HG03135 (cell line): ENCODE measurements around the gene LHPP.
"Not testable (repeated sequence)": the region's sequence is repeated elsewhere in the genome, so short reads cannot be mapped to it uniquely, and the experiment has no call there.

Source experiments
- ATAC-seq: cut with Tn5 transposase; IDR thresholded peaks from one replicate; pipeline ENCODE4 v1.9.1; 2021; ENCODE audit warnings: mild to moderate bottlenecking, moderate library complexity; ENCODE audit not compliant: unreplicated experiment

The LHPP gene

DNA sequence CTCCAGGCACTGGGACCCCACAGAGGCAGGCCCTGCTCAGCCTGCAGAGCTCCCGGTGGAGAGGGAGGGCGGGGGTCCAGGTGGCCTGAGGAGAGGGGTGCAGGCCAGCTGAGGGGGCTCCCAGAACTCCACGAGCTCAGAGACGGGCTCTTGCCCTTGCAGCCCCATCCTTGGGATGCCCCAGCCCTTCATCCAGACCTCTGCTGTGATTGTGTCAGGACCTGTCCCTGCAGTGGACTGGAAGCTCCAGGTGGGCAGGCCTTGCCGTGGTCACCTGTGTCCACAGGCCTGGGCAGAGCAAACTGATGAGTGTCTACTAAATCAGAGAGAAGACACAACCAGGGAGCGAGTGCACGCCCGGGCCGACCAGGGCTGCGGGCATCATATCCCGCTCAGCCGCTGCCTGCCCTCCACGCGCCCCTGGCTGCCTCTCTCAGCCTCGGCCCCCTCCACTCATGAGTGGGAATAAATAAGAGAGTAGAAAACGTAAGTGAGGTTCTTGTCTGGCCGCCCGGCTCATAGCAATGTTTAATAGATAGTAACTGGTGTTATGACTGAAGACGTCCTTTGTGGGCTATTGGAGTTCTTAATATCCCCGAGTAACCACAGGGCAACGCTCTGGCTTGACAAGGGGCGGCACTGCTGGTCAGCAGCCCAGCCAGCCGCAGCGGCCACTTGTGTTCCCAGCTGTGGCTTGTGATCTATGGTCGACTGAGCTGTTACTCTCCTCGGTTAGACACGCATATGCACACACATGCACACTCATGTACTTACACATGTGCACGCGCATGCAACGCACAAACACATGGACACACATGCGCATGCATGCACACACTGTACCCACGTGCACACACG is 105.6 kb downstream of the LHPP start:
- ATAC-seq, result no peak

DNA sequence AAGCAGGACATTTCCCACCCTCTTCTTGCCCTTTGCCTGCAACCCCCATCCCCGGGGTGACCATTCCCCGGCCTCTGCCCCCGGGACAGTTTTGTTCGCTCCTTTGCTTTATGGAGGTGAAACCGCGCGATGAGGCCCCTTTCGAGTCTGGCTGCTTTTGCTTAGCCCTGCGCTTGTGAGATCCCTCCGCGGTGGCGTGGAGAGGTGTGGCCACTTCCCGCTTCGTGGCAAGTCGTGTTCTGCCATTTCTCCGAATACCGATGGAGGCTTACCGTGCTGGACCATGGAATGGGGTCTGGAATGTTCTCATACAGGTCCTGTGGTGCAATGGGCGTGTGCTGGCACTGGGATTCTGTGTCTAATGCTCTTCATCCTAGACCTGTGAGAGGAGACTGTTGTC is 106.7 kb downstream of the LHPP start:
- no peak for ATAC-seq

DNA sequence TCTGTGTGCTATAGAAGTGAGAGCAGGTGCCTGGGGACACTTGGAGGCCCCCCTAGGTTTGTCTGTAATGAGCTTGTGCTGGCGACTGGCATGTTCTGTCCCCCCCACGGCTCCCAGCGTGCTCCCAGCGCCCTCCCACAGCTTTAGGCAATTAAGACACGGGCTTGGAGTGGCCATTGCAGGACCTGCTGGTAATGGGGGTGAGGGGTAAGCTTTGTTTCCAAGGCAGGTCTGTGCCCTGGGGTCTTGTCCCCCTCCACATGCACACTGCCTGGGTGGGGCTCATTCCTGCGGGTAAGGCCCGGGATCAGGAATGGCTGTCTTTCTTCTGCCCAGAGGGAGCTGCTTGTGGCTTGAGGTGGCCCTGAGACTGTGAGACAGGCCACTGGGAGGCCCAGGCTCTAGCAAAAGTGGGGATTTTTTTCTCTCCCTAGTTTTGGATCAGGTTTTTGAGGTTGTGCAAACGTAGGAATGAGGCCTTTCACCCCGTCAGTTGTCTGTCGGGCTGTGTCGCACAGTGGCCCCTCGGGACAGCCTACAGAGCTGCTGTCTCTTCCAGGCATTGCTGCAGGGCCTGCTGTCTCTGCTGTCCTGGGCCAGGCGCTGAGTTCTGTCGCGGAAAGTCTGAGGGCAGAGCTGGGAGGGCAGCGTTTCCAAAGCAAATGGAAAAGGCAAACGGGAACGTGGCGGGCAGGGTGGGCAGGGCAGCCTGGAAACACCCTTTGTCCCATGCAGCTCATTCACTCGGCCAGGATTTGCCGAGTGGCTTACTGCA is 107.4 kb downstream of the LHPP start:
- ATAC-seq, result no peak

GRCh38 chr10:124569623-124570470 is 108.2 kb downstream of the LHPP start:
- ATAC-seq, result no peak

GRCh38 chr10:124570646-124571045 is 109.0 kb downstream of the LHPP start:
- no peak for ATAC-seq

DNA sequence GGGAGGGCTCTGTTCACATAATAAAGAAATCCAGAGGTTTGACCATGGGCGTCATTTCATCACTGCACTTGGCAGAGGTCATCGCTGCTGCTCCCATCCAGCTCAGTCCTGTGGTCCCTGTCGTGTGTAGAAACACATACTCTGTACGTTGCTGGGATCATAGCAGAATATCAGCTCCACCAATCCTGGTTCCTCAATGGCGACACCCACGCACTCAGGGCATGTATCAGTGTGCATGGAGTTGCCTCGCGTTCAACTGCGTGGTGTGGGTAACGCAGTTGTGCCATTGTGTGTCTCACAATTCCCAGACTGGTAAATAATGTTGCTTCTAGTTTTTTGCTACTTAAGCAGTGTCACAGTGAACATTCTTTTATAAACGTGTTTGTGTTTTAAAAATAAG is 111.1 kb downstream of the LHPP start:
- no peak for ATAC-seq

GRCh38 chr10:124573726-124574455 is 112.3 kb downstream of the LHPP start:
- ATAC-seq, result no peak

DNA sequence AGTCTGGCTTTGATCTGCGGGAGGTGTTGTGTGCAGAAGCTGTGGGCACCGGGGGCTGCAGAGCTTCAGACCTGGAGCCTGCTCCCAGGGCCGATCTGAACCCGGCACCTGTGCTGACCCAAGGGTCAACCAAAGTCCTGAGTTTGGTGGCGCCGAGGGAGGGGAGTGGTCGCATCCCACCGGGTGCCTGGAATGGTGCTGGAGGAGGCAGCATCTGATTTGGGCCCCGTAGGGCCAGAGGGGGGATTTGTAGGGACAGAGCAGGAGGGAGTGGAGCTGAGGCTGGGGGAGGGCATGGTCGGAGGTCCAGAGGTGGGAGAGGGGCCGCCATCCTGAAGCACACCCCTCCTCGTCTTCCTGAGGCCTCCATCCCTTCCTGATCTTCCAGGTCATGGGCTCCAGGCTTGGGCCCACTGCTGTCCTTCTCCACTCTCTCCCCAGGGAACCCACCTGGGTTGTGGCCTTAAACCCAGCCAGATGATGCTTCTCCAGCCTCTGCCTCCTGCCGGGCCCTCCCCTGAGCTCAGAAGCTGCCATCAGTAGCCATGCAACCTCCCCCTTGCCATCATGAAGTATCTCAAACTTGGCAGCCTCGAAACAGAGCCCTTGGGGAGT is 112.9 kb downstream of the LHPP start:
- no peak for ATAC-seq

- ATAC-seq, result no peak
These were observed 113.7 kb downstream of the LHPP start for GRCh38 chr10:124575107-124576035.

DNA sequence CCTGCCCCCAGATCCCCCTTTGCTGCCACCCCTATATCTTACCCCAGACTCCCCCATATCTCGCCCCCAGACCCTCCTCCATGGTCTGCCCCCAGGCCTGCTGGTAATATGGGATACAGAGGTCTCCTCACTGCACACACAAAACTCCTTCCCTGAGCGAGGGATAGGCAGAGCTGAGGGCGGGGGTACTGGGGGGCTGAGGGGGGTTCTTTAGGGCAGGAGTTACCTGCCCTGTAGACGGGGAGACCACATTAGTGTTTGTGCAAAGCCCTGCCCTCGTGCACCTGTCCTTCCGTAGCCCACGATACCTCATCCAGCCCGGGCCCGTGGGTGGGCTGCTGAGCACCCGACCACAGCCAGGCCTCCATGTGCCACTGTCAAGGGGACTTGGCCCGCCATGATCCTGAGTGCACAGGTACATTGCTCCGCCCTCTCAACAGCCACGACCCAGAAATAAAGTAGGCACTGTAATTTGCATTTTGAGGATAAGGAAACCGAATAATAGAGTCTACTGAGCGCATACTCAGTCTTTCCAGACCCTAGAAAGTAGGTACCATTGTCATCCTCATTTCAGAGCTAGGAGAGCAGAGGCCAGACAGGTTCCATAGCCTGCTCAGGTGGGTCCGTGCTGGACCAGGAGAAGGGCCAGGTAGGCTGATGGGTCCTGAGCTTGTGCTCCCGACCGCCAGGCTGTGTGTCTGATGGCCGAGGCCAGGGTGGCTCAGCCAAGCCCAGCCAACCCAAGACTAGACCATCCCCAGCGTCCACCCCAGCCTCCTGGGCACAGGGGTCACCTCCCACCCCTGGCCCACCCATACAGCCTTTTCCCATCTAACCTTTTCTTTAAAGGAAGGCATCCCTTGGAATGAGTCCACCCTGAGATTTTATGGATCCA is 115.2 kb downstream of the LHPP start:
- ATAC-seq, result no peak

GRCh38 chr10:124577651-124578050 is 116.0 kb downstream of the LHPP start:
- no peak for ATAC-seq

DNA sequence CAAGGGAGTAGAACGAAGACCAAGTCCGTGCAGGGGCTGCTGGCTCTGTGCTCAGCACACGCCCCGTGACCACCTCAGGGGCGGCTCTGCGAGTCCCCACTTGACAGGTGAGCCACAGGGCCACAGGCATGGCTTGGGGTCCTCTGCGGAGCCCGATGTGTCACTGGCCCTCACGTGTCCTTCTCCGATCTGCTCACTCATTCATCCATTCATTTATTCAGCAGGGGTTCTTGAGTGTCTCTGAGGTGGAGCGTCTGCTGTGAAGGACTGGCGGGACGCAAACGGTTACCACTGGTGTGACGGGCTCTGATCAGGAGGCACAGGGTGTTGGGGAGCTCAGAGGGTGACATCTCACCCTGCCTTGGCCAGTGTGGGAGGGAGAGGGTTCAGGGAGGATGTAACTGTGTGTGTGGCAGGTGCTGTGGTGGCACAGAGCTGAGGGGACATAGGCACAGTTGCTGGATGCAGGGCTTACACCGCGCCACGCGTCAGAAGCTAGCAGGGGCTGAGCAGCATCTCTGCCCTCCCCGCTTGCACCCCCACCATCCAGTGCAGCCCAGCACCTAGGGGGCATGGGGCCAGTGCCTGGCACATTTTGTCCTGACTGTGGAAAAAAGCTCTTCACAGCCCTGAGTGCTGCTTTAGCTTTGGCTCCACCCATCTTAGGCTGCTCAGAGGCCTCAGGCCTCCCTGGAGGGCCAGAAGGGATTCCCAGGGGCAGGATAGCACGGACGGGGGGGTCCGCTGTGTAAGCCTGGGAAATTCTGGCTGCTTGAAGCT is 116.8 kb downstream of the LHPP start:
- no peak for ATAC-seq

DNA sequence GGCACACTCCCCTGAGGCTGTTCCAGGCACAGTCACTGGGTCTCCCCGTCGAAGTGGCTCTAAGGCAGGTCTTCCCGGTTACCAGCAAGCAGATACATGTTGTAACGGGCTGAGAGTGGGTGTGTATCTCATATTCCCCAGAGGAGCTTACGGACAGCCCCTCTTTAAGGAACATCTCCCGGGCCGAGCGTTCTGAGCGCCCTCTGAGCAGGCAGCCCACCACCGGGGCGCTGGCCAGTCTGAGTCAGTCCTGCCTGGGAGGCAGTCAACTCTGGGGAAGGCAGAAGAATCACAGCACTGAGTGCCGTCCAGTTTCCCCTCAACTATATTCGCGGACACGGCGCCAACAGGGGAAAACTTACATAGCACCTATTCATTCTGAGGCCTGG is 117.4 kb downstream of the LHPP start:
- ATAC-seq, result no peak

- ATAC-seq, result no peak
These were observed 124.5 kb downstream of the LHPP start for GRCh38 chr10:124586142-124586541.

- ATAC-seq, result no peak
These were observed 126.2 kb downstream of the LHPP start for GRCh38 chr10:124587811-124588211.

DNA sequence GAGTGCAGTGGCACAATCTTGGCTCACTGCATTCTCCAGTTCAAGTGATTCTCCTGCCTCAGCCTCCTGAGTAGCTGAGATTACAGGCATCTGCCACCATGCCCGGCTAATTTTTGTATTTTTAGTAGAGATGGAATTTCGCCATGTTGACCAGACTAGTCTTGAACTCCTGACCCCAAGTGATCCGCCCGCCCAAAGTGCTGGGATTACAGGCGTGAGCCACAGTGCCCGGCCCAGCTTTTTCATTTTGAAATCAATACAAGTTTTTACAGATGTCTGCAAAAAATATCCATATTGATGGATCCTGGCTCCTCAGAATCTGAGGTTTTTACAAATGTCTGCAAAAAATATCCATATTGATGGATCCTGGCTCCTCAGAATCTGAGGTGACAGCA is 126.7 kb downstream of the LHPP start:
- not testable (repeated sequence) for ATAC-seq

DNA sequence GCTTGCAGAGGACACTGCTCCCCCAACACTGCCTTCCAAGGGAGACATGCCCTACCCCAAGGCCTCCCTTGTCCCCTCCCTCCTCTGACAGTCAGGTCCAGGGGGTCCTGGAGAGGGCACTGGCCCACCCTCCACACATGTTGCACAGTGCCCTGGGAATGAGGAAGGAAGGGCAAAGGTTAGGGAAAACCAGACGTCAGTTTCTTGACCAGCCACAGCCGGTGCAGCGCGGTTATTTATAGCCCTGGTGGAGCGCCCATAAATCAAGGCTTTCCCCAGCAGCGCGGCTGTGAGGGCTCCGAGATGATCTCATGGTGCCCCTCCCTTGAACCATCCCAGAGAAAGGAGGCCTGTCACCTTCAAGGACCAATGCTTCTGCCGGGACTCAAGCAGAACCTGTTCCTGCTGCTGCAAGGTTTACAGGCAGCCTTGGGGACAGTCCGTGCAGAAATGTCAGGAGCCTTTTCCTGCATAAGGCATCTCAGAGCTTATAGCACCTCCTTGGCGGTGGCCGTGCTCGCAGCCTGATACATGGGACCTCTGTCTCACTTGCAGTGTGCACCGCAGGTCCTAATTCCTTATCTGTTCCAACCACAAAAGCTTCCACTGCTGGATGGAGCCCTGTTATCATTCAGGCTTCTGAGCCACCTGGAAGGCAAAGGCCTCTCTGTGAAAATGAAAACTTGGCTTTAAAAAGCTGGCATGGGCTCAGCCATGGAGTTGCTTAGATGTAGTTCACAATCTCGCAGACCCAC is 127.3 kb downstream of the LHPP start:
- no peak for ATAC-seq
